MM.1S (cell line): ENCODE measurements around the gene CYB561A3.

Experiments
- DNase-seq: peaks from one replicate; pipeline ENCODE4 v3.0.0-alpha.2; 2015
- H2AFZ ChIP-seq: fragments of 300-600 bp; sonication (generic); 2 replicates; pipeline ENCODE4 v1.6.0; 2016; ENCODE audit warnings: antibody characterized with exemption, low read length
- H3F3A ChIP-seq: fragments of 300-600 bp; sonication (generic); 2 replicates; pipeline ENCODE4 v1.6.1; 2016; ENCODE audit warnings: mild to moderate bottlenecking, antibody characterized with exemption, low read length, moderate library complexity, mixed read lengths; ENCODE audit not compliant: insufficient read depth
- H3K27ac ChIP-seq: fragments of 300-600 bp; sonication (generic); 2 replicates; pipeline ENCODE4 v1.5.1; 2016; ENCODE audit warnings: mild to moderate bottlenecking, low read length
- H3K27me3 ChIP-seq: fragments of 300-600 bp; sonication (generic); replicated peaks from 2 replicates; pipeline ENCODE4 v1.6.0; 2016; ENCODE audit warnings: low read length; ENCODE audit not compliant: insufficient read depth
- H3K36me3 ChIP-seq: fragments of 300-600 bp; sonication (generic); replicated peaks from 2 replicates; pipeline ENCODE4 v1.6.1; 2016; ENCODE audit warnings: mild to moderate bottlenecking, low read length, mixed read lengths; ENCODE audit not compliant: insufficient read depth
- H3K4me1 ChIP-seq: fragments of 300-600 bp; sonication (generic); 2 replicates; pipeline ENCODE4 v1.6.1; 2016; ENCODE audit warnings: low read length, mixed read lengths
- H3K4me2 ChIP-seq: fragments of 300-600 bp; sonication (generic); 2 replicates; pipeline ENCODE4 v1.6.0; 2016; ENCODE audit warnings: low read depth, low read length
- H3K4me3 ChIP-seq: fragments of 300-600 bp; sonication (generic); 2 replicates; pipeline ENCODE4 v1.5.1; 2016; ENCODE audit warnings: low read length, mixed read lengths
- H3K79me2 ChIP-seq: fragments of 300-600 bp; sonication (generic); 2 replicates; pipeline ENCODE4 v1.6.1; 2016; ENCODE audit warnings: mixed run types, low read length, mixed read lengths
- H3K9ac ChIP-seq: fragments of 300-600 bp; sonication (generic); 2 replicates; pipeline ENCODE4 v1.6.1; 2016; ENCODE audit warnings: low read length, mixed read lengths
- H3K9me2 ChIP-seq: fragments of 300-600 bp; sonication (generic); replicated peaks from 2 replicates; pipeline ENCODE4 v1.6.1; 2016; ENCODE audit warnings: mild to moderate bottlenecking, low read length, mixed read lengths; ENCODE audit not compliant: insufficient read depth
- H3K9me3 ChIP-seq: fragments of 300-600 bp; sonication (generic); replicated peaks from 2 replicates; pipeline ENCODE4 v1.6.1; 2016; ENCODE audit warnings: mild to moderate bottlenecking, low read length, mixed read lengths; ENCODE audit not compliant: insufficient read depth
- H4K20me1 ChIP-seq: fragments of 300-600 bp; sonication (generic); 2 replicates; pipeline ENCODE4 v1.6.1; 2016; ENCODE audit warnings: mild to moderate bottlenecking, low read length, moderate library complexity, mixed read lengths; ENCODE audit not compliant: insufficient read depth
- EZH2 ChIP-seq: fragments of 300-600 bp; sonication (generic); optimal IDR thresholded peaks from 2 replicates; pipeline ENCODE3; 2017; ENCODE audit warnings: low read depth, mild to moderate bottlenecking, antibody characterized with exemption, low read length, mixed read lengths
- EZH2phosphoT487 ChIP-seq: fragments of 300-600 bp; sonication (generic); IDR thresholded peaks from 2 replicates; pipeline ENCODE4 v1.6.1; 2018; ENCODE audit warnings: antibody characterized with exemption, low read length
- TF ChIP-seq, protein P1 (sequence below): fragments of 300-600 bp; sonication (generic); IDR thresholded peaks from 2 replicates; pipeline ENCODE4 v1.5.1; 2016; ENCODE audit warnings: antibody characterized with exemption, low read length, mixed read lengths

CYB561A3 gene

DNA sequence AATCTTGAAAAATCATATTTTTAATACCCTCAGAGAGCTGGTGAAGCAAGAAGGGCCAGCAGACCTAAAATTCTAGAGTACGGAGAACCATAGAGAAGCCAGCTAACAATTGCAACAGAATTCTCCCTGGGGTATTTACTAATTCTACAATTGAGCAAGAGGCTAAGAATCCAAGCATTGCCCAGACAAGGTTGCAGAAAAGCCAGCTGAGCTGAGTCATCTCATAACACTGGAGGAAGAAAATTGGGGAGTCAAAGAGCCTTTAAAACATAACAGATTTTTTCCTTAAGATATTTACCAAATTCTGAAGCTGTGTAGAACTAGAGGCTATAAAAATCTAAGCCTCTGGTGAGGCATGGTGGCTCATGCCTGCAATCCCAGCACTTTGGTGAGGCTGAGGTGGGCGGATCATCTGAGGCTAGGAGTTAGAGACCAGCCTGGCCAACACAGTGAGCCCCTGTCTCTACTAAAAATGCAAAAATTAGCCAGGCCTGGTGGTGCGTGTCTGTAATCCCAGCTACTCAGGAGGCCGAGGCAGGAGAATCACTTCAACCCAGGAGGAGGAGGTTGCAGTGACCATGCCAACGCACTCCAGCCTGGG is 17.1 kb upstream of the CYB561A3 start:
- H3K27ac ChIP-seq, result no peak overlapping the region
- TF ChIP-seq EZH2phosphoT487 (no peak), EZH2 (no peak)
- TF ChIP-seq, protein P1, sequence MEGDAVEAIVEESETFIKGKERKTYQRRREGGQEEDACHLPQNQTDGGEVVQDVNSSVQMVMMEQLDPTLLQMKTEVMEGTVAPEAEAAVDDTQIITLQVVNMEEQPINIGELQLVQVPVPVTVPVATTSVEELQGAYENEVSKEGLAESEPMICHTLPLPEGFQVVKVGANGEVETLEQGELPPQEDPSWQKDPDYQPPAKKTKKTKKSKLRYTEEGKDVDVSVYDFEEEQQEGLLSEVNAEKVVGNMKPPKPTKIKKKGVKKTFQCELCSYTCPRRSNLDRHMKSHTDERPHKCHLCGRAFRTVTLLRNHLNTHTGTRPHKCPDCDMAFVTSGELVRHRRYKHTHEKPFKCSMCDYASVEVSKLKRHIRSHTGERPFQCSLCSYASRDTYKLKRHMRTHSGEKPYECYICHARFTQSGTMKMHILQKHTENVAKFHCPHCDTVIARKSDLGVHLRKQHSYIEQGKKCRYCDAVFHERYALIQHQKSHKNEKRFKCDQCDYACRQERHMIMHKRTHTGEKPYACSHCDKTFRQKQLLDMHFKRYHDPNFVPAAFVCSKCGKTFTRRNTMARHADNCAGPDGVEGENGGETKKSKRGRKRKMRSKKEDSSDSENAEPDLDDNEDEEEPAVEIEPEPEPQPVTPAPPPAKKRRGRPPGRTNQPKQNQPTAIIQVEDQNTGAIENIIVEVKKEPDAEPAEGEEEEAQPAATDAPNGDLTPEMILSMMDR, result no peak
- no peak overlapping the region for H3K4me2 ChIP-seq

DNA sequence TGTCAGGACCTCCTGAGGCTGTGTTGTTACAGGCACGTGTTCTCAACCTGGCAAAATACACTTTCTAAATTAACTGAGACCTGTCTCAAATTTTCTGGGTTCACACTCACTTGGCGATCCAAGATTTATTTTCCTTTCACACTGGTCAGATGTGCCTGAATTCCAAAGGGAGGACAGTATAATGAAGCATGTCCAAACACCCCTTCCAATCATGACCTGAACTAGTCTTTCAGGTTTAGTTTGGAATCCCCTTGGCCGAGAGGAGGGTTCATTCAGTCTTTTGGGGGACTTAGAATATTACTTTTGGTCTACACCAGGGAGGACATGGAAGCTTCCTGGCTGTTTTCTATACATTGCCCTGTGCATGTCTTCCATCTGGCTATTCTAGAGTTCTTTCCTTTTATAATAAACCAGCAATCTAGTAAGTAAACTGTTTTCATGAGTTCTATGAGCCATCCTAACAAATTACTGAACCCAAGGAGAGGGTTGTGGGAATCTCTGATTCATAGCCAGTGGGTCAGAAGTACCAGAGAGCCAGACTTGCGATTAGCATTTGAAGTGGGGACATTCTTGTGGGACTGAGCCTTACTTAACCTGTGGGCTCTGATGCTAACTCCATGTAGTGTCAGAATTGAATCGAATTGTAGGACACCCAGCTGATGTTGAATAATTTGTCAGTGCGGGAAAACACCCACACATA is 15.9 kb upstream of the CYB561A3 start:
- H4K20me1 ChIP-seq, result no peaks in the 10 kb centered on the region
- H3K4me2 ChIP-seq, result no peak overlapping the region
- no peaks in the 10 kb centered on the region for H3K79me2 ChIP-seq
- H3K4me1 ChIP-seq, result no peaks in the 10 kb centered on the region
- H3F3A ChIP-seq, result no peaks in the 10 kb centered on the region
- H3K36me3 ChIP-seq, result no peaks in the 10 kb centered on the region
- no peak overlapping the region for H3K4me3 ChIP-seq
- H3K9ac ChIP-seq, result no peak overlapping the region
- no peaks in the 10 kb centered on the region for H3K9me2 ChIP-seq
- TF ChIP-seq, protein P1, result no peak
- TF ChIP-seq EZH2, result no peak
- no peaks in the 10 kb centered on the region for H3K9me3 ChIP-seq
- DNase-seq, result no peak
- no peaks in the 10 kb centered on the region for H3K27me3 ChIP-seq
- H3K27ac ChIP-seq, result no peak overlapping the region
- H2AFZ ChIP-seq, result no peak overlapping the region

More for the DNA sequence above, 17.1 kb upstream of the CYB561A3 start:
- H3K4me3 ChIP-seq, result no peak overlapping the region
- no peaks in the 10 kb centered on the region for H3K27me3 ChIP-seq
- H4K20me1 ChIP-seq, result no peaks in the 10 kb centered on the region
- no peaks in the 10 kb centered on the region for H3K36me3 ChIP-seq
- no peaks in the 10 kb centered on the region for H3K79me2 ChIP-seq
- no peaks in the 10 kb centered on the region for H3K9me2 ChIP-seq
- H3K9ac ChIP-seq, result no peak overlapping the region
- no peaks in the 10 kb centered on the region for H3K4me1 ChIP-seq
- DNase-seq, result no peak
- H3F3A ChIP-seq, result no peaks in the 10 kb centered on the region
- no peaks in the 10 kb centered on the region for H3K9me3 ChIP-seq
- no peak overlapping the region for H2AFZ ChIP-seq

DNA sequence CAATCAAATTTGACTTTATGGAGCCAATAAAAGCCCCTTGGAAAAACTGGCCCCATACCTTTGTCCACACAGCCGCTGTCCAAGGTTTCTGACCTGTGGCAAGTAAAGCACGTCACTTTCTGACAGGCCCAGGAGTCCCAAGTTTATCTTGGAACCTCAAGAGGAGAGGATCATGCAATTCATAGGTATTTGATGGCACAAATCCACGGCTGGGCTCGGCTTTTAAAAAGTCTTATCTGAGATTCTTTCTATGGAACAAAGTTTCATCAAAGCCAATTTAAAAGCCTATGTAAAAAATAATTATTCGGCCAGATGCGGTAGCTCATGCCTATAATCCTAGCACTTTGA is 14.1 kb upstream of the CYB561A3 start:
- no peak for DNase-seq
- no peaks in the 10 kb centered on the region for H3K36me3 ChIP-seq
- no peak for TF ChIP-seq EZH2phosphoT487
- H3K4me3 ChIP-seq, result no peak overlapping the region
- no peaks in the 10 kb centered on the region for H3K9me2 ChIP-seq
- no peaks in the 10 kb centered on the region for H4K20me1 ChIP-seq
- H3K9me3 ChIP-seq, result no peaks in the 10 kb centered on the region
- H3K9ac ChIP-seq, result no peak overlapping the region
- no peaks in the 10 kb centered on the region for H3K27me3 ChIP-seq
- H2AFZ ChIP-seq, result no peak overlapping the region
- no peaks in the 10 kb centered on the region for H3K79me2 ChIP-seq
- no peak overlapping the region for H3K27ac ChIP-seq
- H3K4me2 ChIP-seq, result no peak overlapping the region
- no peaks in the 10 kb centered on the region for H3F3A ChIP-seq
- H3K4me1 ChIP-seq, result no peaks in the 10 kb centered on the region

DNA sequence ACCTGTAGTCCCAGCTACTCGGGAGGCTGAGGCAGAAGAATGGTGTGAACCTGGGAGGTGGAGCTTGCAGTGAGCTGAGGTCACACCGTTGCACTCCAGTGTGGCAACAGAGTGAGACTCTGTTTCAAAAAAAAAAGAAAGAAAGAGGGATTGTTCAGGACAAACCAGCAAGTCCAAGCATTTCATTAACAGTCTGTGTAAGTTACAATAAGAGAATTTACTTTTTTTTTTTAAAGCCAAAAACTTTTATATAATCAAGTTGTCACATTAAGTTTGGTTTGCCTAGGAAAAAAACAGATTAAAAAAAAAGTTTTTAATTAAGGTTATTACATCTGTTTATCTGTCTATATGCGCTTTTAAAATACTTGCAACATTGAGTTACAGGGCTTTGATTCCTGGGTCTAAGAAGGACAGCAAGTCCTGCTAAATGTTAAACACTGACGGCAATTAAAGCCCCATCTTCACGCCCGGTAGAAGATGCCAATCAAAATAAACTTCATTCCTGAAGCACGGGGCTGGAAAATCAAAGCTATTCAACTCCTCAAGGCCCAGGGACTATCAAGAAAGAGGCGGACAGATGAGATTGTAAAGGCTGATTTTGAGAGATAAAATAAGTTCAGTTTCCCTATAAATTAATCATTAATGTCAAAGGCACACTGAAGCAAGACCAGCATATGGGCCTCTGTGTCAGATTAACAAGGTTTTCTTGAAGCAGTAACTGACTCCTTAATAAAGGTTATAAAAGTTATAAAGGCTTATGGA is 11.2 kb upstream of the CYB561A3 start:
- Histone ChIP-seq H3K27ac (no peak overlapping the region), H3K36me3 (peaks cover 3% of the 10 kb centered on the region)

More for the DNA sequence above, 11.2 kb upstream of the CYB561A3 start:
- H2AFZ ChIP-seq, result no peak overlapping the region
- no peaks in the 10 kb centered on the region for H3K9me3 ChIP-seq
- no peaks in the 10 kb centered on the region for H3K9me2 ChIP-seq
- no peak overlapping the region for H3K4me3 ChIP-seq
- no peaks in the 10 kb centered on the region for H3K4me1 ChIP-seq
- no peak for TF ChIP-seq EZH2phosphoT487
- TF ChIP-seq, protein P1, result no peak
- no peak for TF ChIP-seq EZH2
- no peak for DNase-seq
- H3K79me2 ChIP-seq, result no peaks in the 10 kb centered on the region
- H3F3A ChIP-seq, result no peaks in the 10 kb centered on the region
- no peak overlapping the region for H3K9ac ChIP-seq
- H3K27me3 ChIP-seq, result no peaks in the 10 kb centered on the region
- H3K4me2 ChIP-seq, result no peak overlapping the region
- no peaks in the 10 kb centered on the region for H4K20me1 ChIP-seq
